ENCODE results near the gene C4orf50. TPM values are rescaled to one million over a fixed set of nuclear protein-coding genes. Genes with fewer than 3 reads are reported as not detected.
"Not testable (repeated sequence)": the region's sequence is repeated elsewhere in the genome, so short reads cannot be mapped to it uniquely, and the experiment has no call there.

C4orf50 gene
- total RNA-seq, 1 donor from 2014 or later, result not detected

GRCh38 chr4:5996641-5997040, 21.6 kb downstream of the C4orf50 start:
- TF ChIP-seq CTCF (conservative IDR thresholded peaks at IDR 0.05; ENCODE audit: low read depth, low read length), result no peak
- no peak for DNase-seq (ENCODE audit: low read depth)
- no peak overlapping the region for H3K4me3 ChIP-seq (ENCODE audit: low read depth, low read length)

- no peak for TF ChIP-seq CTCF (conservative IDR thresholded peaks at IDR 0.05; ENCODE audit: low read depth, low read length)
- no peak for DNase-seq (ENCODE audit: low read depth)
- no peak overlapping the region for H3K4me3 ChIP-seq (ENCODE audit: low read depth, low read length)
Measured at GRCh38 chr4:5995901-5996623, 22.2 kb downstream of the C4orf50 start.

GRCh38 chr4:5993876-5994811, 24.1 kb downstream of the C4orf50 start:
- no peak for DNase-seq (ENCODE audit: low read depth)
- no peak for TF ChIP-seq CTCF (conservative IDR thresholded peaks at IDR 0.05; ENCODE audit: low read depth, low read length)
- no peak overlapping the region for H3K4me3 ChIP-seq (ENCODE audit: low read depth, low read length)

- DNase-seq (ENCODE audit: low read depth); H3K4me3 ChIP-seq (ENCODE audit: low read depth, low read length): not testable (repeated sequence)
Measured at GRCh38 chr4:5993346-5993745, 24.9 kb downstream of the C4orf50 start.

- H3K4me3 ChIP-seq (ENCODE audit: low read depth, low read length), result no peak overlapping the region
- no peak for DNase-seq (ENCODE audit: low read depth)
- no peak for TF ChIP-seq CTCF (conservative IDR thresholded peaks at IDR 0.05; ENCODE audit: low read depth, low read length)
Measured at GRCh38 chr4:5992828-5993321, 25.4 kb downstream of the C4orf50 start.

GRCh38 chr4:5992171-5992827, 25.9 kb downstream of the C4orf50 start:
- no peak for TF ChIP-seq CTCF (conservative IDR thresholded peaks at IDR 0.05; ENCODE audit: low read depth, low read length)
- DNase-seq (ENCODE audit: low read depth), result no peak
- no peak overlapping the region for H3K4me3 ChIP-seq (ENCODE audit: low read depth, low read length)

GRCh38 chr4:5991405-5991804, 26.8 kb downstream of the C4orf50 start:
- DNase-seq (ENCODE audit: low read depth), result no peak
- TF ChIP-seq CTCF (conservative IDR thresholded peaks at IDR 0.05; ENCODE audit: low read depth, low read length), result no peak
- no peak overlapping the region for H3K4me3 ChIP-seq (ENCODE audit: low read depth, low read length)
